ENCODE data around the gene NCOA3. TPM values are rescaled to one million over a fixed set of nuclear protein-coding genes. Genes with fewer than 3 reads are reported as not detected.

Gene NCOA3
- polyA plus RNA-seq, 1 of the 3 experiments (the other 2 are of a cell fraction): 5.8 TPM

DNA sequence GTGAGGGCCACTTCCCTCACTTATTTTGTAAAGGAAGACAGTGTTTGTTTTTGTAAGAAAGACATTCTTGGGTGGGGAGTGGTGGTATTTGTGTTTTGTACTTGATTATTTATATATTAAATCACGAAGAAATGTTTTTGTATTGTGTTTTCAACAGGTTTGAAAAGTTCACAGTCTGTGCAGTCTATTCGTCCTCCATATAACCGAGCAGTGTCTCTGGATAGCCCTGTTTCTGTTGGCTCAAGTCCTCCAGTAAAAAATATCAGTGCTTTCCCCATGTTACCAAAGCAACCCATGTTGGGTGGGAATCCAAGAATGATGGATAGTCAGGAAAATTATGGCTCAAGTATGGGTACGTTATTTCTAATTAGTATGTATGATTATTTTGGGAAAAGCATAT lies 137.2 kb downstream of the NCOA3 start:
- Histone ChIP-seq H3K4me2 (no peak overlapping the region), H4K20me1 (ENCODE audit: insufficient read depth) (no peaks in the 10 kb centered on the region), H3K36me3 (replicated peaks in 1 of 2; ENCODE audit: control insufficient read depth in 1 of 2, insufficient read depth in 2 of 2, low read length in 1 of 2) (peaks cover 39 to 64% of the 10 kb centered on the region in 2 experiments), H3K27me3 (ENCODE audit: insufficient read depth) (no peaks in the 10 kb centered on the region), H3K9ac (no peak overlapping the region), H3K9me3 (no peaks in the 10 kb centered on the region), H2AFZ (ENCODE audit: low read depth) (no peak overlapping the region), H3K27ac (ENCODE audit: low read depth in 2 of 2, low read length in 1 of 2) (no peak overlapping the region), H3K4me3 (ENCODE audit: low read depth in 2 of 2, low read length in 1 of 2) (no peak overlapping the region), H3K9me2 (no peaks in the 10 kb centered on the region), H3K79me2 (ENCODE audit: insufficient read depth) (no peaks in the 10 kb centered on the region), H3K4me1 (ENCODE audit: control insufficient read depth in 1 of 2, insufficient read depth in 2 of 2, low read depth in 1 of 2, low read length in 1 of 2) (no peaks in the 10 kb centered on the region), H3F3A (replicated peaks; ENCODE audit: insufficient read depth) (peaks cover 4% of the 10 kb centered on the region)
- TF ChIP-seq RCOR1 (IDR thresholded peaks at IDR 0.05; ENCODE audit: low read length): no peak
- 72% methylated on average over 4 of the region's 4 CpGs for WGBS (ENCODE audit: low lambda C conversion rate)
- ChIA-PET CTCF (no interaction called here), POLR2A (no interaction called here)
- no peak for DNase-seq

DNA sequence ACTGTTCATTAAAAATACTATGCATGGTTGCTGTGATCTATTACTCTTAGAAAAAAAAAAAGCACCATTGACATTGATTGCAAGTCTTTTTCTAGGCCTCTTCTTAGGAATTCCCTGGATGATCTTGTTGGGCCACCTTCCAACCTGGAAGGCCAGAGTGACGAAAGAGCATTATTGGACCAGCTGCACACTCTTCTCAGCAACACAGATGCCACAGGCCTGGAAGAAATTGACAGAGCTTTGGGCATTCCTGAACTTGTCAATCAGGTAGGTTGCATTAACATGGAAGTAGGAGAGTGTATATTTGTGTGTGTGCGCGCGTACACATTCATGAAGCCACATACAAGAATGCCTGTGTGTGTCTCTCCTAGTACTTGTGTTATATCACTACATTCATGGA lies 140.4 kb downstream of the NCOA3 start:
- no peak overlapping the region for H3K4me3 ChIP-seq (ENCODE audit: low read depth in 2 of 2, low read length in 1 of 2)
- H3K4me2 ChIP-seq: no peak overlapping the region
- H3K9ac ChIP-seq: no peak overlapping the region
- H3K27ac ChIP-seq (ENCODE audit: low read depth in 2 of 2, low read length in 1 of 2): no peak overlapping the region
- H3K79me2 ChIP-seq (ENCODE audit: insufficient read depth): no peaks in the 10 kb centered on the region
- ChIA-PET POLR2A (no interaction called here), CTCF (interaction anchor here (1.3 kb wide), 1 partner anchor 980 kb away, joined by 3 read pairs; no protein-coding TSS in a partner anchor)
- no peak overlapping the region for H2AFZ ChIP-seq (ENCODE audit: low read depth)
- H3K9me2 ChIP-seq: no peaks in the 10 kb centered on the region
- no peak for DNase-seq
- peaks cover 4% of the 10 kb centered on the region for H3F3A ChIP-seq (replicated peaks; ENCODE audit: insufficient read depth)
- no peaks in the 10 kb centered on the region for H3K9me3 ChIP-seq
- no peaks in the 10 kb centered on the region for H4K20me1 ChIP-seq (ENCODE audit: insufficient read depth)
- TF ChIP-seq EZH2phosphoT487 (IDR thresholded peaks at IDR 0.05; ENCODE audit: borderline replicate concordance, low read depth) (no peak), MXI1 (IDR thresholded peaks at IDR 0.05; ENCODE audit: low read depth, low read length) (no peak), RFX5 (IDR thresholded peaks at IDR 0.05; ENCODE audit: low read length) (no peak), RAD21 (IDR thresholded peaks at IDR 0.05; ENCODE audit: low read length) (no peak), POLR2AphosphoS5 (IDR thresholded peaks at IDR 0.05; ENCODE audit: low read depth, low read length) (no peak), RCOR1 (IDR thresholded peaks at IDR 0.05; ENCODE audit: low read length) (no peak)
- TF ChIP-seq, protein P1, sequence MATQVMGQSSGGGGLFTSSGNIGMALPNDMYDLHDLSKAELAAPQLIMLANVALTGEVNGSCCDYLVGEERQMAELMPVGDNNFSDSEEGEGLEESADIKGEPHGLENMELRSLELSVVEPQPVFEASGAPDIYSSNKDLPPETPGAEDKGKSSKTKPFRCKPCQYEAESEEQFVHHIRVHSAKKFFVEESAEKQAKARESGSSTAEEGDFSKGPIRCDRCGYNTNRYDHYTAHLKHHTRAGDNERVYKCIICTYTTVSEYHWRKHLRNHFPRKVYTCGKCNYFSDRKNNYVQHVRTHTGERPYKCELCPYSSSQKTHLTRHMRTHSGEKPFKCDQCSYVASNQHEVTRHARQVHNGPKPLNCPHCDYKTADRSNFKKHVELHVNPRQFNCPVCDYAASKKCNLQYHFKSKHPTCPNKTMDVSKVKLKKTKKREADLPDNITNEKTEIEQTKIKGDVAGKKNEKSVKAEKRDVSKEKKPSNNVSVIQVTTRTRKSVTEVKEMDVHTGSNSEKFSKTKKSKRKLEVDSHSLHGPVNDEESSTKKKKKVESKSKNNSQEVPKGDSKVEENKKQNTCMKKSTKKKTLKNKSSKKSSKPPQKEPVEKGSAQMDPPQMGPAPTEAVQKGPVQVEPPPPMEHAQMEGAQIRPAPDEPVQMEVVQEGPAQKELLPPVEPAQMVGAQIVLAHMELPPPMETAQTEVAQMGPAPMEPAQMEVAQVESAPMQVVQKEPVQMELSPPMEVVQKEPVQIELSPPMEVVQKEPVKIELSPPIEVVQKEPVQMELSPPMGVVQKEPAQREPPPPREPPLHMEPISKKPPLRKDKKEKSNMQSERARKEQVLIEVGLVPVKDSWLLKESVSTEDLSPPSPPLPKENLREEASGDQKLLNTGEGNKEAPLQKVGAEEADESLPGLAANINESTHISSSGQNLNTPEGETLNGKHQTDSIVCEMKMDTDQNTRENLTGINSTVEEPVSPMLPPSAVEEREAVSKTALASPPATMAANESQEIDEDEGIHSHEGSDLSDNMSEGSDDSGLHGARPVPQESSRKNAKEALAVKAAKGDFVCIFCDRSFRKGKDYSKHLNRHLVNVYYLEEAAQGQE (IDR thresholded peaks at IDR 0.05; ENCODE audit: low read depth, low read length): no peak
- TF ChIP-seq, protein P2, sequence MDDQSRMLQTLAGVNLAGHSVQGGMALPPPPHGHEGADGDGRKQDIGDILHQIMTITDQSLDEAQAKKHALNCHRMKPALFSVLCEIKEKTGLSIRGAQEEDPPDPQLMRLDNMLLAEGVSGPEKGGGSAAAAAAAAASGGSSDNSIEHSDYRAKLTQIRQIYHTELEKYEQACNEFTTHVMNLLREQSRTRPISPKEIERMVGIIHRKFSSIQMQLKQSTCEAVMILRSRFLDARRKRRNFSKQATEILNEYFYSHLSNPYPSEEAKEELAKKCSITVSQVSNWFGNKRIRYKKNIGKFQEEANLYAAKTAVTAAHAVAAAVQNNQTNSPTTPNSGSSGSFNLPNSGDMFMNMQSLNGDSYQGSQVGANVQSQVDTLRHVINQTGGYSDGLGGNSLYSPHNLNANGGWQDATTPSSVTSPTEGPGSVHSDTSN (IDR thresholded peaks at IDR 0.05): no peak
- WGBS (ENCODE audit: low lambda C conversion rate): 97% methylated on average over 4 of the region's 4 CpGs
- no peaks in the 10 kb centered on the region for H3K27me3 ChIP-seq (ENCODE audit: insufficient read depth)
- no peaks in the 10 kb centered on the region for H3K4me1 ChIP-seq (ENCODE audit: control insufficient read depth in 1 of 2, insufficient read depth in 2 of 2, low read depth in 1 of 2, low read length in 1 of 2)
- H3K36me3 ChIP-seq (replicated peaks in 1 of 2; ENCODE audit: control insufficient read depth in 1 of 2, insufficient read depth in 2 of 2, low read length in 1 of 2): peaks cover 38 to 43% of the 10 kb centered on the region in 2 experiments

Measured in SK-N-SH (cell line).